GM19099 (cell line): ENCODE data around the gene KRTAP5-7.
"Not testable (repeated sequence)": the region's sequence is repeated elsewhere in the genome, so short reads cannot be mapped to it uniquely, and the experiment has no call there.

Source experiments
- POLR2A ChIP-seq: IDR thresholded peaks from 3 replicates; pipeline ENCODE4 v1.6.1; 2011; ENCODE audit warnings: low read depth; ENCODE audit not compliant: insufficient read length; ENCODE audit errors: extremely low read depth

KRTAP5-7 gene

GRCh38 chr11:71505001-71505400 lies 22.1 kb upstream of the KRTAP5-7 start:
- TF ChIP-seq POLR2A: no peak

- TF ChIP-seq POLR2A: no peak
Measured at GRCh38 chr11:71505781-71506180, 21.3 kb upstream of the KRTAP5-7 start.

GRCh38 chr11:71507102-71507501 lies 20.0 kb upstream of the KRTAP5-7 start:
- TF ChIP-seq POLR2A: no peak

- no peak for TF ChIP-seq POLR2A
Measured at GRCh38 chr11:71518506-71519471, 8.3 kb upstream of the KRTAP5-7 start.

- TF ChIP-seq POLR2A: no peak
Measured at GRCh38 chr11:71519546-71519945, 7.5 kb upstream of the KRTAP5-7 start.

GRCh38 chr11:71525188-71525937 lies 1.7 kb upstream of the KRTAP5-7 start:
- TF ChIP-seq POLR2A: no peak

GRCh38 chr11:71525938-71526495 lies 1.1 kb upstream of the KRTAP5-7 start:
- TF ChIP-seq POLR2A: no peak

- TF ChIP-seq POLR2A: no peak
Measured at GRCh38 chr11:71527576-71528210, 626 bp downstream of the KRTAP5-7 start.

- TF ChIP-seq POLR2A: no peak
Measured at GRCh38 chr11:71530602-71531001, 3.5 kb downstream of the KRTAP5-7 start.

GRCh38 chr11:71532036-71532610 lies 5.1 kb downstream of the KRTAP5-7 start:
- TF ChIP-seq POLR2A: no peak

GRCh38 chr11:71535825-71536224 lies 8.8 kb downstream of the KRTAP5-7 start:
- TF ChIP-seq POLR2A: no peak

- no peak for TF ChIP-seq POLR2A
Measured at GRCh38 chr11:71537537-71537936, 10.5 kb downstream of the KRTAP5-7 start.

GRCh38 chr11:71537977-71538665 lies 11.1 kb downstream of the KRTAP5-7 start, which contains the start of gene KRTAP5-8:
Gene KRTAP5-8 (plus strand): TSS chr11:71538025. CDS start chr11:71538056, 31 bp downstream.
- not testable (repeated sequence) for TF ChIP-seq POLR2A

GRCh38 chr11:71538666-71538990 lies 11.6 kb downstream of the KRTAP5-7 start:
- no peak for TF ChIP-seq POLR2A
